ENCODE measurements around the gene OR6M1.

The OR6M1 gene

GRCh38 chr11:123806249-123806648, at the start of gene OR6M1:
Gene OR6M1, minus strand, starts transcription at chr11:123806349. Its CDS starts 0 bp downstream, at chr11:123806349.
- DNase-seq = no peak

- no peak for DNase-seq
Measured at GRCh38 chr11:123853038-123853437, 46.9 kb upstream of the OR6M1 start.

- no peak for DNase-seq
Measured at GRCh38 chr11:123852321-123852720, 46.2 kb upstream of the OR6M1 start.

GRCh38 chr11:123851110-123851509, 45.0 kb upstream of the OR6M1 start:
- no peak for DNase-seq

- no peak for DNase-seq
Measured at GRCh38 chr11:123841174-123841573, 35.0 kb upstream of the OR6M1 start.

- DNase-seq = no peak
Measured at GRCh38 chr11:123839131-123839530, 33.0 kb upstream of the OR6M1 start.

- no peak for DNase-seq
Measured at GRCh38 chr11:123838659-123839058, 32.5 kb upstream of the OR6M1 start.

GRCh38 chr11:123838199-123838598, 32.0 kb upstream of the OR6M1 start:
- DNase-seq = no peak

GRCh38 chr11:123833095-123833494, 26.9 kb upstream of the OR6M1 start:
- no peak for DNase-seq

- no peak for DNase-seq
Measured at GRCh38 chr11:123829745-123830144, 23.6 kb upstream of the OR6M1 start.

- DNase-seq = no peak
Measured at GRCh38 chr11:123822599-123822998, 16.4 kb upstream of the OR6M1 start.

- no peak for DNase-seq
Measured at GRCh38 chr11:123822032-123822431, 15.9 kb upstream of the OR6M1 start.

GRCh38 chr11:123815122-123815521, 9.0 kb upstream of the OR6M1 start:
- no peak for DNase-seq

GRCh38 chr11:123801765-123802164, 4.4 kb downstream of the OR6M1 start:
- no peak for DNase-seq

- DNase-seq = no peak
Measured at GRCh38 chr11:123800036-123800435, 6.1 kb downstream of the OR6M1 start.

- DNase-seq = no peak
Measured at GRCh38 chr11:123799438-123799837, 6.7 kb downstream of the OR6M1 start.

GRCh38 chr11:123798513-123799252, 7.5 kb downstream of the OR6M1 start:
- no peak for DNase-seq

- DNase-seq = no peak
Measured at GRCh38 chr11:123798079-123798478, 8.1 kb downstream of the OR6M1 start.

- no peak for DNase-seq
Measured at GRCh38 chr11:123797541-123797940, 8.6 kb downstream of the OR6M1 start.

- no peak for DNase-seq
Measured at GRCh38 chr11:123797114-123797513, 9.0 kb downstream of the OR6M1 start.

GRCh38 chr11:123796226-123796625, 9.9 kb downstream of the OR6M1 start:
- no peak for DNase-seq

- DNase-seq = no peak
Measured at GRCh38 chr11:123783536-123783935, 22.6 kb downstream of the OR6M1 start.

GRCh38 chr11:123778511-123778910, 27.6 kb downstream of the OR6M1 start:
- DNase-seq = no peak

- no peak for DNase-seq
Measured at GRCh38 chr11:123775715-123776549, 30.2 kb downstream of the OR6M1 start.
